Transverse colon (tissue), 4 donors: Measurements from ENCODE around the gene DNAJB8. TPM values are rescaled to one million over a fixed set of nuclear protein-coding genes. Genes with fewer than 3 reads are reported as not detected.

Experiments used
- DNase-seq: peaks from one replicate; pipeline ENCODE4 v3.0.0-alpha.2; 2019
- H3K27ac ChIP-seq, 4 donors: fragments of 200-600 bp; sonication (generic); 2 replicates each; pipeline ENCODE4 v1.5.1; 2016 to 2018; ENCODE audit warnings: inconsistent platforms in 4 of 4
- H3K27me3 ChIP-seq: fragments of 200-600 bp; sonication (generic); 2 replicates; pipeline ENCODE4 v1.5.1; 2017; ENCODE audit warnings: inconsistent platforms
- H3K36me3 ChIP-seq, 4 donors: fragments of 200-600 bp; sonication (generic); 2 replicates each; pipeline ENCODE4 v1.5.1; 2017 to 2019; ENCODE audit warnings: inconsistent platforms in 4 of 4
- H3K4me1 ChIP-seq, 4 donors: fragments of 200-600 bp; sonication (generic); 2 replicates each; pipeline ENCODE4 v1.5.1; 2017 to 2020; ENCODE audit warnings: inconsistent platforms in 4 of 4
- H3K4me3 ChIP-seq, 4 donors: fragments of 200-600 bp; sonication (generic); 1 replicate in 1 of 4; 2 replicates in 3 of 4; pipeline versions ENCODE4 v1.5.1 to v1.6.1; 2017 to 2019; ENCODE audit warnings: inconsistent platforms in 4 of 4
- H3K9me3 ChIP-seq, 2 donors: fragments of 200-600 bp; sonication (generic); 2 replicates each; pipeline ENCODE4 v1.5.1; 2017 to 2019; ENCODE audit warnings: inconsistent platforms in 2 of 2
- EP300 ChIP-seq: sonication (generic); formaldehyde crosslinking; IDR thresholded peaks from one replicate; pipeline ENCODE4 v1.6.1; 2017; ENCODE audit warnings: antibody characterized with exemption, low read depth
- POLR2A ChIP-seq: fragments of 450-650 bp; IDR thresholded peaks from one replicate; pipeline ENCODE4 v1.6.1; 2016; ENCODE audit warnings: antibody characterized with exemption, mild to moderate bottlenecking, moderate library complexity
- POLR2AphosphoS5 ChIP-seq, 3 donors: sonication (generic); formaldehyde crosslinking; IDR thresholded peaks; one replicate each; pipeline ENCODE4 v1.6.1; 2016; ENCODE audit warnings: antibody characterized with exemption in 3 of 3
- WGBS, 2 donors: methylation state at CpG; one replicate each; pipeline ENCODE4 v1.1.5; 2018; ENCODE audit warnings: low coverage in 1 of 2; 5-methylcytosine and 5-hydroxymethylcytosine counted together
- in situ Hi-C, 4 donors: fragments of 200-750 bp; cut with MboI; loops; one replicate each; pipeline versions ENCODE4 v1.15.0 to v1.15.1; 2017; ENCODE audit warnings: low sequenced_read_pairs in 3 of 4, low pct_ligation_motif_present in 1 of 4, low pct_unique_long_range_greater_than_20kb in 1 of 4
- intact Hi-C: fragments of 100-400 bp; cut with DNase I; formaldehyde crosslinking; loops from one replicate; pipeline ENCODE4 v1.15.1; 2023; ENCODE audit warnings: low total_unique reads
- total RNA-seq, 4 donors: library from RNA; depleted of rRNA; stranded (reverse); fragments of >200 nt; gene quantifications; one replicate each; pipeline ENCODE4 v1.1.0, GENCODE V29; 2016
- TF ChIP-seq, protein P1 (sequence below), 5 experiments: fragments of 200-600 bp in 3 of 5; fragments of 450-650 bp in 2 of 5; sonication (generic) in 3 of 5; IDR thresholded peaks; 1 replicate in 2 of 5; 2 replicates in 3 of 5; pipeline ENCODE4 v1.5.1; 2016 to 2017; ENCODE audit warnings: antibody characterized with exemption in 5 of 5, inconsistent platforms in 3 of 5, mild to moderate bottlenecking in 2 of 5, moderate library complexity in 1 of 5

The DNAJB8 gene
- total RNA-seq, 4 donors from 2014 or later: not detected

DNA sequence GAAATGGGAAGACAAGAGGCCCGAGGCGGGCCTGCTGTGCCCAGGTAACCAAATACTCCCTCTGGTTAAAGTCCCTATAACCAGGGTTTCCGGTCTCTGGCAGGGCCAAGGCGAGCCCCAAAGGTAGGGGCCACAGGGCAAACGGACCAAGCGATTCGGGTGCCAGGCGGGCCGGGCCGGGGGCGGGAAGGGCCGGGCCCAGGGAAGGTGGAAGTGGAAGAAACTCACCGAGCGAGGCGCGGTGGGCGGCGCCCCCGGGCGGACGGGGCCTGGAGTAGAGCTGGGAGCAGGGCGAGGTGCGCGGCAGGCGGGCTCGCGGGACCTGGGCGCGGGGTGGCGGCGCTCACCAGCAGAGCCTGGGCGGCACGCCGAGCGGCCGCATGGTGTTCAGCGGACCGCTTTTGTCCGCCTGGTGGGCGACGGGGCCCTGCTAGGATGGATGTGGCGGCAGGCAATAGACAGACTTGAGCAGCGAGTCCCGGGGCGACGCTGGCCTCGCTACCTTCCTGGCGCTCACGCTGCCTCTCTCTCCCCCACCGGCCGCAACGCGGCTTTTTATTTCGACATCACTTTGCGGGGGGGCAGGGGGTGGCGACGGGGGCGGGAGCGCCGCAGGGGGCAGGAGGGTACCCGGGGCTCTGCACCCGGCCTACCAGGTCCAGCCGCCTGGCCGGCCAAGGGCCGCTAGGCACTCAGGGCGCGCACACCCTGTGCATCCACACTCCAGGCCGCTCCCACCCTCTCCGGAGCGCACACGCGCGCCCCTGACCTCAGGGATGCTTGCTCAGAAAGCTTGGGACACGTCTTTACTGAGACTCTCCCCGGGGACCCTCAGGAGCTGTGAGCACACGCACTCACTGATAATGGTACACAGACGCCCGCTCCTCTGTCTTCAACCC is 26.2 kb upstream of the DNAJB8 start, which contains the start of gene GATA2:
Gene GATA2, minus strand, starts transcription at position 531 of the 899 bp plus-strand sequence. CDS start 6,170 bp downstream, outside the sequence.
- Histone ChIP-seq H3K36me3 (no peaks in the 10 kb centered on the region), H3K27me3 (peaks cover 100% of the 10 kb centered on the region), H3K27ac (no peak within 1 kb of the TSS), H3K9me3 (no peaks in the 10 kb centered on the region), H3K4me1 (peaks cover 29 to 46% (median 42%) of the 10 kb centered on the region in 4 donors), H3K4me3 (peak within 1 kb of the TSS in 2 of 4 donors; percentile 3 to 28)
- TF ChIP-seq EP300 (no peak), POLR2AphosphoS5 (IDR thresholded peaks at IDR 0.05) (peak in 1 of 3 donors; percentile 35)
- in situ Hi-C loops (loop anchor here in 2 of 4 donors (25.0 kb wide), 2 partner anchors 331 to 406 kb away; partner anchors contain the start of gene EEFSEC (in 1 of the 2)), intact Hi-C loops (loop anchor here (5.0 kb wide), 1 partner anchor 321 kb away; no protein-coding TSS in a partner anchor)
- WGBS, 2 donors: 5% methylated on average over 60 of the region's 78 CpGs; no CpG with 5 or more reads in 1 of the 2 donors
- no peak for DNase-seq

DNA sequence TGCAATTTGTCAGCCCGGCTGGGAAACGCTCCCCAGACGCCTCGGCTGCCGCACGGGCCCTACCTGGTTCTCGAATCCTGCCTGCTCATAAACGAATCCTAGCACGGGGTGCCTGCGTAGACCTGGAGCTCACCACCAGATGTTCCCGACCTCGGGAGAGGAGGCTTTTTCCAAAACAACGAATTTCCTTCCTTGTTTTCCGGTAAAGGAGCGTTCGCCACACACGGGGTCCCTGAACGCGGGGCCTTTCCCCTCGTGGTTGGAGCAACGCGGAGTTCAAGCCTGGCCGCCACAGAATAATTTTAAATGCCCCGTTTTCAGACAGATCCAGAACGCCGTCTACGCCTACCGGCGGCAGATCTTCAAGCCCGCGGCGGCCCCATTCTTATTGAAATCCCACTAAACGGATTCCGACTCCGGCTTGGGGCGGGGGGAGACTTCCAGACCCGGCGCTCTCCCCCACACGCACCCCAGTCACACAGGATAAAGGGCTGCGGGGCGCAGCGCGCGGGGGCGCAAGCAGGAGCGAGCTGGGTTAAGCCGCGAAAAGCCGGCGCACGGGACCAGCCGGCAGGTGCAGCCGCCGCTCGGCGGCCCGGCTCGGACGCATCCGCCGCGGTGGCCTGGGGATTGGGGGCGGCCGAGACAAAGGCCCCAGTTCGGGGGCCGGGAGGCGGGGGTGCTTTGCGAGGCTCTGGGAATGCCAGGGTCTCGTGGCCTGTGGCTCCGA is 25.4 kb upstream of the DNAJB8 start:
- no peaks in the 10 kb centered on the region for H3K9me3 ChIP-seq

DNA sequence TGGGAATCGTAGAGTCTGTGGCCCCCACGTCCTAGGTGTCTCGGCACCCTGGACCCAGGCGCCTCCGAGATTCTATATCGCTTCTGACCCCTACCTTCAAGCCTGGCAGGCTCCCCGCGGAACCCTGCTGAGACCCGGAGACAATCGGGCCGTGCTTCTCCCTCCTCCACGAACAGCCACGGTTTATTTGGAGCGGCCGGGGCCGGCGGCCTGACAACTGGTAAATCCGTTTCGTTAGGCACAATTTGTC is 24.9 kb upstream of the DNAJB8 start:
- in situ Hi-C loops (loop anchor here in 2 of 4 donors (25.0 kb wide), 2 partner anchors 329 to 404 kb away; partner anchors contain the start of gene EEFSEC (in 1 of the 2)), intact Hi-C loops (loop anchor here (5.0 kb wide), 1 partner anchor 319 kb away; no protein-coding TSS in a partner anchor)
- H3K4me3 ChIP-seq: no peak overlapping the region
- H3K27me3 ChIP-seq: peaks cover 100% of the 10 kb centered on the region
- no peak for DNase-seq
- H3K36me3 ChIP-seq: no peaks in the 10 kb centered on the region
- WGBS, 2 donors: 13% methylated on average over 19 of the region's 19 CpGs; no CpG with 5 or more reads in 1 of the 2 donors
- H3K9me3 ChIP-seq: no peaks in the 10 kb centered on the region
- TF ChIP-seq EP300 (no peak), POLR2A (no peak), POLR2AphosphoS5 (IDR thresholded peaks at IDR 0.05) (no peak)
- TF ChIP-seq, protein P1, sequence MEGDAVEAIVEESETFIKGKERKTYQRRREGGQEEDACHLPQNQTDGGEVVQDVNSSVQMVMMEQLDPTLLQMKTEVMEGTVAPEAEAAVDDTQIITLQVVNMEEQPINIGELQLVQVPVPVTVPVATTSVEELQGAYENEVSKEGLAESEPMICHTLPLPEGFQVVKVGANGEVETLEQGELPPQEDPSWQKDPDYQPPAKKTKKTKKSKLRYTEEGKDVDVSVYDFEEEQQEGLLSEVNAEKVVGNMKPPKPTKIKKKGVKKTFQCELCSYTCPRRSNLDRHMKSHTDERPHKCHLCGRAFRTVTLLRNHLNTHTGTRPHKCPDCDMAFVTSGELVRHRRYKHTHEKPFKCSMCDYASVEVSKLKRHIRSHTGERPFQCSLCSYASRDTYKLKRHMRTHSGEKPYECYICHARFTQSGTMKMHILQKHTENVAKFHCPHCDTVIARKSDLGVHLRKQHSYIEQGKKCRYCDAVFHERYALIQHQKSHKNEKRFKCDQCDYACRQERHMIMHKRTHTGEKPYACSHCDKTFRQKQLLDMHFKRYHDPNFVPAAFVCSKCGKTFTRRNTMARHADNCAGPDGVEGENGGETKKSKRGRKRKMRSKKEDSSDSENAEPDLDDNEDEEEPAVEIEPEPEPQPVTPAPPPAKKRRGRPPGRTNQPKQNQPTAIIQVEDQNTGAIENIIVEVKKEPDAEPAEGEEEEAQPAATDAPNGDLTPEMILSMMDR (IDR thresholded peaks at IDR 0.05): no peak
- H3K27ac ChIP-seq: no peak overlapping the region
- peaks cover 30 to 52% (median 52%) of the 10 kb centered on the region in 4 donors for H3K4me1 ChIP-seq

More for the DNA sequence above, 25.4 kb upstream of the DNAJB8 start:
- peaks cover 32 to 50% (median 48%) of the 10 kb centered on the region in 4 donors for H3K4me1 ChIP-seq
- intact Hi-C loops (loop anchor here (5.0 kb wide), 1 partner anchor 320 kb away; no protein-coding TSS in a partner anchor), in situ Hi-C loops (loop anchor here in 2 of 4 donors (25.0 kb wide), 2 partner anchors 330 to 405 kb away; partner anchors contain the start of gene EEFSEC (in 1 of the 2))
- DNase-seq: no peak
- H3K36me3 ChIP-seq: no peaks in the 10 kb centered on the region
- H3K27ac ChIP-seq: no peak overlapping the region
- H3K27me3 ChIP-seq: peaks cover 100% of the 10 kb centered on the region
- peak overlapping the region in 2 of 4 donors; percentile 3 to 28 for H3K4me3 ChIP-seq
- TF ChIP-seq, protein P1 (IDR thresholded peaks at IDR 0.05): no peak
- peak; percentile 26 to 81 (median 63) for TF ChIP-seq POLR2AphosphoS5 (IDR thresholded peaks at IDR 0.05)
- no peak for TF ChIP-seq EP300
- no peak for TF ChIP-seq POLR2A
- 15% methylated on average over 65 of the region's 70 CpGs; no CpG with 5 or more reads in 1 of the 2 donors for WGBS, 2 donors

DNA sequence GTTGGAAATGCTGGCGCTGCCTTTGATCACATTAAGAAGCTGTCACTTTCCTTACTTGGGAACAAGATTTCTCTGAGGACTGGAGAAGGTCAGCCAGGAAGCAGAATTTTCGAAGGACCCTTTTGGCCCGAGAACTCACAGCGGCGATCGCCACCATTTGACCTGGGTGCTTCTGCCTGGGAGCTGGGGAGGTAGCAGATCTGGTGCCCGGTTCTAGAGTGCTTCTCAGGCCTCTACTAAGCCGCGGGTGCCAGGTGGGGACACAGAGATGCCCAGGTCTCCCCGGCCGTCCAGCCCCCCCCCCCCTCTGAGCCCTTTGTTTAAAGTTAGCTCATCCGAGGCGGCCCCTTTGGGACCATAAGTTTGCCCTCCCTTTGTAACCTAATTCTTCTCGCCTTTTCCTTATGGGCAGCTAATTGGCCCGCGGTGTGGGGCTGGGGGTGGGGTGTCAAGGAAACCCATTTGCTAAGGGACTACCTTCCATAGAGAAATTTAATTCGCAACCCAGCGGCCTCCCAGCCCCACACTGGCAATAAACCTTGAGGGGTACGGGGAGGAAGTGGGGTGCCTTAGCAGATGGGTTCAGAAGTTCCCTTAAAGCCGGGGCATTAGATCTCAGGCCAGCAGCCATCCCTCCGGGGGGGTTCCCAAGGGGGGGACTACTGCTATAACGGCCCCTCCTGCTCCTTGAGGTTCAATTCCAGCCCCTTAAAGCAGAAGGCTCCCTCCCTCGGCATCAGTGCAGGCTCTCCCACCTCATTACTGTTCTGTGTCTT is 24.4 kb upstream of the DNAJB8 start:
- intact Hi-C loops: loop anchor here (5.0 kb wide), 1 partner anchor 319 kb away; no protein-coding TSS in a partner anchor
- no peak for DNase-seq
- Histone ChIP-seq H3K9me3 (no peaks in the 10 kb centered on the region), H3K4me3 (no peak overlapping the region), H3K4me1 (peaks cover 30 to 55% (median 55%) of the 10 kb centered on the region in 4 donors), H3K27me3 (peaks cover 100% of the 10 kb centered on the region), H3K27ac (no peak overlapping the region), H3K36me3 (no peaks in the 10 kb centered on the region)
- in situ Hi-C loops: loop anchor here in 2 of 4 donors (25.0 kb wide), 2 partner anchors 329 to 404 kb away; partner anchors contain the start of gene EEFSEC (in 1 of the 2)
- TF ChIP-seq, protein P1 (IDR thresholded peaks at IDR 0.05): no peak
- WGBS, 2 donors: 13% methylated on average over 23 of the region's 23 CpGs; no CpG with 5 or more reads in 1 of the 2 donors
